ES-I3 (cell line): Measurements from ENCODE around the gene SCGB3A1.

ENCODE experiments used
- H3K36me3 ChIP-seq: 2 replicates; pipeline ENCODE4 v1.6.1; 2013; ENCODE audit warnings: mild to moderate bottlenecking, low read length, control low read depth, moderate library complexity; ENCODE audit not compliant: insufficient read depth
- H3K4me1 ChIP-seq: 2 replicates; pipeline ENCODE4 v1.6.1; 2013; ENCODE audit warnings: mild to moderate bottlenecking, control low read depth, low read length; ENCODE audit not compliant: insufficient read depth
- H3K9ac ChIP-seq: 2 replicates; pipeline ENCODE4 v1.6.1; 2013; ENCODE audit warnings: low read depth, mild to moderate bottlenecking, low read length, moderate library complexity
- H3K9me3 ChIP-seq: 2 replicates; pipeline ENCODE4 v1.6.1; 2013; ENCODE audit warnings: mild to moderate bottlenecking, low read length, moderate library complexity; ENCODE audit not compliant: control insufficient read depth, insufficient read depth

Gene SCGB3A1

DNA sequence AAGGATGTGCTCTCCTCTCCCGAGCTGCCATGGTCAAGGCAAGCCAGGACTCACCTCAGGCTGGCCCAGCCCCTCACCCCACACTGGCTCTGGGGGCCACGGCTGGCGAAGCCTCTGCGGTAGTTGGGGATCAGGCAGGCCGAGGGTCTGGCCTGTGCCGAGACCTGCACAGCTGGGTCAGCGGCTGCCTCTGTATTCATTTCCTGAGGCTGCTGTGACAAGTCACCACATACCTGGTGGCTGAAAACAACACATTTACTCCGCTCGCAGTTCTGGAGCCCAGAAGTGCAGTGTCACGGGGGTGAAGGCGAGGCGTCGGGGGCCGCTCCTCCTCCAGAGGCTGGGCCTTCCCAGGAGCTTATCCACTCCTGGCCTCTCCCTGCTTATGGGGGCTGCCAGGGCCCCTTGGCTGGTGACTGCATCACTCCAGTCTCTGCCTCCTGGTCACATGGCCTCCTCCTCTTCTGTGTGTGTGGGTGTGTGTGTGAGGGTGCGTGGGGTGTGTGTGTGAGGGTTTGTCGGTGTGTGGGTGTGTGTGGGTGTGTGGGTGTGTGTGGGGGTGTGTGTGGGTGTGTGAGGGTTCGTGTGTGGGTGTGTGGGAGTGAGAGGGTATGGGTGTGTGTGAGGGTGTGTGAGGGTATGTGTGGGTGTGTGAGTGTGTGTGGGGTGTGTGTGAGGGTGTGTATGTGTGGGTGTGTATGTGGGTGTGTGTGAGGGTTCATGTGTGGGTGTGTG is 3.2 kb upstream of the SCGB3A1 start:
- H3K9me3 ChIP-seq = no peaks in the 10 kb centered on the region
- H3K9ac ChIP-seq = no peak overlapping the region
- H3K36me3 ChIP-seq = no peaks in the 10 kb centered on the region
- no peaks in the 10 kb centered on the region for H3K4me1 ChIP-seq

- Histone ChIP-seq H3K4me1 (no peaks in the 10 kb centered on the region), H3K36me3 (no peaks in the 10 kb centered on the region), H3K9me3 (no peaks in the 10 kb centered on the region), H3K9ac (no peak overlapping the region)
Measured at GRCh38 chr5:180593446-180594206, 2.3 kb upstream of the SCGB3A1 start.

DNA sequence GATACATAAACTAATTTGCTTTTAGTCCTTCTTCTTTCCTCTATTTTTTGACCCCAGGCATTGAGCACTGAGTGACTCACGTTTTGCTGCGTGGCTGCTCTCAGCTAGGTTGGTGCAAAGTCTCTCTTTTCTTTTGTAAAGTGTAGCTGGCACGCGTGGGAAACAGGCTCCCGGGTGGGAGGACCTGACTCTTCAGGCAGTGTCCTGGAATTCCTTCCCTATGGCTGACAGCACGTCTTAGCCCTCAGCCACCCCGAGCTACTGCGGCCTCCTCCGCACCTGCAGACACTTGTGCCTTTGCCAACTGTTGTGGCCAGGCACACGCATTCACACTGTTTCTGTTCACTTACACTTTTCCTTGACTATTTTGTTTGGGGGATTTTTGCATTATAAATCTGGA is 877 bp upstream of the SCGB3A1 start:
- Histone ChIP-seq H3K9me3 (no peaks in the 10 kb centered on the region), H3K4me1 (no peaks in the 10 kb centered on the region), H3K9ac (no peak overlapping the region), H3K36me3 (no peaks in the 10 kb centered on the region)

GRCh38 chr5:180590543-180591310 is 572 bp downstream of the SCGB3A1 start:
- no peaks in the 10 kb centered on the region for H3K36me3 ChIP-seq
- H3K9me3 ChIP-seq = no peaks in the 10 kb centered on the region
- peak overlapping the region; percentile 47 for H3K9ac ChIP-seq
- H3K4me1 ChIP-seq = no peaks in the 10 kb centered on the region

GRCh38 chr5:180589771-180590542 is 1.3 kb downstream of the SCGB3A1 start:
- no peaks in the 10 kb centered on the region for H3K36me3 ChIP-seq
- H3K9me3 ChIP-seq = no peaks in the 10 kb centered on the region
- no peaks in the 10 kb centered on the region for H3K4me1 ChIP-seq
- H3K9ac ChIP-seq = peak overlapping the region; percentile 47; the same call in 1 of the 2 replicates

GRCh38 chr5:180586870-180587269 is 4.4 kb downstream of the SCGB3A1 start:
- no peaks in the 10 kb centered on the region for H3K36me3 ChIP-seq
- no peak overlapping the region for H3K9ac ChIP-seq
- H3K4me1 ChIP-seq = no peaks in the 10 kb centered on the region
- H3K9me3 ChIP-seq = no peaks in the 10 kb centered on the region

- Histone ChIP-seq H3K36me3 (no peaks in the 10 kb centered on the region), H3K4me1 (no peaks in the 10 kb centered on the region), H3K9me3 (no peaks in the 10 kb centered on the region), H3K9ac (no peak overlapping the region)
Measured at GRCh38 chr5:180586204-180586603, 5.1 kb downstream of the SCGB3A1 start.

GRCh38 chr5:180583738-180584137 is 7.6 kb downstream of the SCGB3A1 start:
- Histone ChIP-seq H3K4me1 (no peaks in the 10 kb centered on the region), H3K9ac (no peak overlapping the region), H3K36me3 (no peaks in the 10 kb centered on the region), H3K9me3 (no peaks in the 10 kb centered on the region)

DNA sequence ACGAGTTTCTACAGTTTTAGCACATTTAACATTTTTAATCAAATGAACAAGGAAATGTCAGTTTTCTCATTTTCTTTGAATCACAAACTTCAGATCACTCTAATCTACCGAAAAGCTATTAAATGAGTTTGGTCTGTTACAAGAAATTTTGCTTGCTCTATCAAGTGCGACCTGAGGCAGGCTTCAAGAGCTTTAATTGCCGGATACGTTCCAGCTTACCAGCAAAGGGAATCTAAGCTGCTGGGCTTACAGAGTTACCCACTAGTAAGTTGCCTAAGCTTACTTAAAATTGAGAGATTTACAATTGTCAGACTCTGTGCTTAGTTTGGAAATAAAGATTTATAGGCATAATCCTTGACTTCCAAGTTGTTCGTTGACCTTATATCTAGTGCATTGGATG is 10.6 kb downstream of the SCGB3A1 start:
- Histone ChIP-seq H3K9me3 (no peaks in the 10 kb centered on the region), H3K9ac (no peak overlapping the region), H3K4me1 (no peaks in the 10 kb centered on the region), H3K36me3 (peaks cover 6% of the 10 kb centered on the region; the same call in 1 of the 2 replicates)

DNA sequence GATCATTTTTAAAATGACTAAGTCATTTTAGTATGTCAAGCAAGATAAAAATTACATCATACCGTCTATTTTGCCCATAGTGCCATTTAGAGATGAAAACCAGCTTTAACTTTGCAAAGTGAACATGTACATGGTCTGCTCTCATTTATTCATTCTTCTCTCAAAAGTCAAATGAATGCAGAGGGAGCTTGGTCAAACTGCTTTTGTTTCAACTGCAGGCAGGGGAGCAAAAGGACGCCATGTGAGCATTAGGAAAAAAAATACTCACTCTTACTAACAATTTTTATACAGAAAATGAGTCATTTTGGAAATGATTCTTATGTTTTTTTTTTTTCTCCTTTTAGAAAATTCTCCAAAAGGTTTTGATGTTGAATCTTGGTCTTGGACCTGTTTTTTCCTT is 15.7 kb downstream of the SCGB3A1 start:
- no peaks in the 10 kb centered on the region for H3K4me1 ChIP-seq
- H3K36me3 ChIP-seq = peaks cover 10% of the 10 kb centered on the region
- no peak overlapping the region for H3K9ac ChIP-seq
- H3K9me3 ChIP-seq = no peaks in the 10 kb centered on the region

DNA sequence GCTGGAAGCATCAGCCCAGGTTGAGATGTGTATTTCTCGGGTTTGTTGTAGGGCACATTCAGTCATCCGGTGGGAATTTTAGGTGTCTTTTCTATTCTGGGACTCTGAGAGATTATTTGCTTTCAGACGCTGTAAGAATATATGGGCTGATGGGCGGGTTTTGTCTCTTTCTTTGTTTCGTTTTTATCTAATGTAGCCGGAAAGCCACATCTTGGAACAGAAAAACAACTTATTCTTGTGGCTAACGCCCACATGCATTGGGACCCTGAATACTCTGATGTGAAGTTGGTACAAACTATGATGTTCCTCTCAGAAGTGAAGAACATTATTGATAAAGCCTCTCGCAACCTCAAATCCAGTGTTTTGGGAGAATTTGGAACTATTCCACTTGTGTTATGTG is 22.4 kb downstream of the SCGB3A1 start:
- no peak overlapping the region for H3K9ac ChIP-seq
- H3K9me3 ChIP-seq = no peaks in the 10 kb centered on the region
- H3K36me3 ChIP-seq = peaks cover 24% of the 10 kb centered on the region
- H3K4me1 ChIP-seq = no peaks in the 10 kb centered on the region

DNA sequence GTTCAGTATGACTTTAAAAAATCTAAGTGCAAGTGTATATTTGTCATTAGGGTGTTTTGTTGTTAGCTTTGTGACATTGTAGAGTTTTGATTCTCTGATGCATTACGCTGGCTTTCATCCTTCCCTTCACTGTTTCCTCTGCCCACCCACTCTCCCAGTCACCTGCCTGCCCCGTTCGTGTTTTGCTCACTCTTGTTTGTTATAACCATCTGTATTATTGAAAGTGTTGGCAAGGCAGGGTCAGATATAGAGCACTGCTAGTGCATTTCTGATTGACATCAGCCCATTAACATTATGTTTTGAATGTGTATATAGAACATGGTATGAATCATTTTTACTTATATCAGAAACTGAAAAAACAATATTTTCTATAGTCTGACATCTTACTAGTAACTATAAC is 27.3 kb downstream of the SCGB3A1 start:
- Histone ChIP-seq H3K36me3 (peaks cover 23% of the 10 kb centered on the region), H3K4me1 (no peaks in the 10 kb centered on the region), H3K9me3 (no peaks in the 10 kb centered on the region), H3K9ac (no peak overlapping the region)

DNA sequence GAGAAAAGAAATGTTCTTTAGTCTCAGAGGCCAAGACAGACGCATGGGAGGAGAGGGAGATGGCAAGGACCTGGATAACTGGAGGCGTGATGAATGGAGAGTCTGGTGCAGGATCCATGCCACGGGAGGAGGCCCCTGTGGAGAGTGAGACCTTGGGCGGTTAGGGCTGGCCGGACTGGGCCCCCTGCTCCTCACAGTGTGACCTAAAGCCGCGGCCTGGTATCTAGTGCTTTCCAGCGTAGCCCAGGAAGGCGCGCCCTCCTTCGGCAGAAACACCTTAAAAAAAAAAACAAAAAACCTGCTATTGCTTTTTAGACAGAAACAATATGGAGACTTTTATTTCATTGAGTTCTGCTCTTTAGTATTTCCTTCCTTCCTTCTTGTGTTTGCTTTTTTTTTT is 33.1 kb downstream of the SCGB3A1 start:
- H3K36me3 ChIP-seq = peaks cover 6% of the 10 kb centered on the region

DNA sequence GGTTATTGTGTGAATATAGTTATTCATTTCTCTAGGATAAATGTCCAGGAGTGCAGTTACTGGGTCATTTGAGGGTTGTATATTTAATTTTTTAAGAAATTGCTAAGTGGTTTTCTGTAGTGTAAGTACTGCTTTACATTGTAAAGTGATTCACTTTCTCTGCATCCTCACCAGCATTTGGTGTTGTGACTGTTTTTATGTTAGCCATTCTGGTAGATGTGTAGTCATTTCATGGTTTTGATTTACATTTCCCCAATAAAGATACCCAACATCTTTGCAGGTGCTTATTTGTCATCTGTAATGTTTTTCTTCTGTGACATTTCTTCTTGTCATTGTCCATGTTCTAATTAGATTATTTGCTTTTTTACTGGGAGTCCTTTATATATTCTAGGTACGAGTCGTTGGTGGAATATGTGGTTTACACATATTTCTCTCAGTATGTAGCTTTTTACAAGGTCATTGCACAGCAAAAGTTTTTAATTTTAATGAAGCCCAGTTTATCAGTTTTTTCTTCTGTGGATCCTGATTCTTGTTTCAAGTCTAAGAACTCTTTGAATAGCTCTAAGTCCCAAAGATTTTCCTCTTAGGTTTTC is 34.0 kb downstream of the SCGB3A1 start:
- peaks cover 6% of the 10 kb centered on the region for H3K36me3 ChIP-seq
- H3K9ac ChIP-seq = no peak overlapping the region
- no peaks in the 10 kb centered on the region for H3K9me3 ChIP-seq
- H3K4me1 ChIP-seq = no peaks in the 10 kb centered on the region

More for the DNA sequence above, 33.1 kb downstream of the SCGB3A1 start:
- Histone ChIP-seq H3K9me3 (no peaks in the 10 kb centered on the region), H3K4me1 (no peaks in the 10 kb centered on the region), H3K9ac (no peak overlapping the region)
